Endothelial cell of umbilical vein (primary cell): ENCODE data around the gene ITPR2. TPM values are rescaled to one million over a fixed set of nuclear protein-coding genes. Genes with fewer than 3 reads are reported as not detected.

ENCODE experiments used
- BruUV-seq: library from RNA; stranded (reverse); fragments of 400-500 nt; replicated peaks from 2 replicates; lab custom pipeline; 2021; lab: Mats Ljungman, UMichigan
- CTCF ChIA-PET: fragments of 300-600, 350-600 bp; sonication (Branson Sonifier 250); formaldehyde crosslinking; loops from one replicate; lab custom pipeline; 2021; ENCODE audit warnings: antibody characterized with exemption, inconsistent platforms; lab: Charles Lee
- POLR2A ChIA-PET: fragments of 300-600, 350-600 bp; sonication (Branson Sonifier 250); formaldehyde crosslinking; loops from one replicate; lab custom pipeline; 2021; ENCODE audit warnings: antibody characterized with exemption, inconsistent platforms; lab: Charles Lee
- DNase-seq: peaks from one replicate; pipeline ENCODE4 v3.0.0-alpha.2; 2011; ENCODE audit warnings: low read depth, low spot score
- FAIRE-seq: peaks from 2 replicates; lab custom pipeline; 2011; peaks lifted over from hg19 to GRCh38; lab: Jason Lieb, UNC
- H2AFZ ChIP-seq: 2 replicates; pipeline ENCODE4 v1.6.0; 2012; ENCODE audit warnings: low read depth, low read length, control low read depth, inconsistent platforms
- H3K27ac ChIP-seq: 2 replicates; pipeline ENCODE4 v1.5.1; 2011; ENCODE audit warnings: low read depth, mild to moderate bottlenecking, control low read depth, low read length, moderate library complexity; ENCODE audit not compliant: insufficient read depth
- H3K27me3 ChIP-seq, 2 experiments: 2 replicates each; pipeline versions ENCODE4 v1.6.0 to v1.6.1; 2011; ENCODE audit warnings: low read length in 2 of 2, mixed read lengths in 1 of 2; ENCODE audit not compliant: control insufficient read depth in 2 of 2, insufficient read depth in 2 of 2
- H3K36me3 ChIP-seq, 2 experiments: 2 replicates in 1 of 2; 3 replicates in 1 of 2; pipeline ENCODE4 v1.5.1; 2011; ENCODE audit warnings: low read length in 2 of 2, mild to moderate bottlenecking in 1 of 2, moderate library complexity in 1 of 2; ENCODE audit not compliant: control insufficient read depth in 2 of 2, insufficient read depth in 2 of 2; ENCODE audit errors: extremely low read depth in 1 of 2
- H3K4me1 ChIP-seq: 3 replicates; pipeline ENCODE4 v1.5.1; 2011; ENCODE audit warnings: mild to moderate bottlenecking, low read length; ENCODE audit not compliant: control insufficient read depth, insufficient read depth; ENCODE audit errors: extremely low read depth
- H3K4me2 ChIP-seq: 2 replicates; pipeline ENCODE4 v1.6.1; 2011; ENCODE audit warnings: low read length, control low read depth, mixed read lengths; ENCODE audit not compliant: insufficient read depth
- H3K4me3 ChIP-seq, 3 experiments: fragments of 200-600 bp in 1 of 3; sonication (generic), shearing (Covaris generic) in 1 of 3; replicated peaks in 1 of 3; 2 replicates each; pipeline ENCODE4 v1.5.1; 2011 to 2016; ENCODE audit warnings: control low read depth in 3 of 3, low read length in 3 of 3, mild to moderate bottlenecking in 2 of 3, inconsistent platforms in 1 of 3, low read depth in 1 of 3, moderate library complexity in 1 of 3; ENCODE audit not compliant: insufficient read depth in 1 of 3
- H3K79me2 ChIP-seq: 2 replicates; pipeline ENCODE4 v1.6.0; 2012; ENCODE audit warnings: low read length, inconsistent platforms; ENCODE audit not compliant: control insufficient read depth, insufficient read depth
- H3K9ac ChIP-seq: replicated peaks from 2 replicates; pipeline ENCODE3; 2011; ENCODE audit warnings: low read length, control low read depth; ENCODE audit not compliant: insufficient read depth; ENCODE audit errors: extremely low read depth
- H3K9me1 ChIP-seq: replicated peaks from 3 replicates; pipeline ENCODE4 v1.6.0; 2011; ENCODE audit warnings: mild to moderate bottlenecking, low read length; ENCODE audit not compliant: control insufficient read depth, insufficient read depth; ENCODE audit errors: extremely low read depth
- H3K9me3 ChIP-seq: replicated peaks from 2 replicates; pipeline ENCODE4 v1.5.1; 2012; ENCODE audit warnings: low read length, inconsistent platforms; ENCODE audit not compliant: control insufficient read depth, insufficient read depth
- H4K20me1 ChIP-seq: replicated peaks from 2 replicates; pipeline ENCODE3; 2011; ENCODE audit warnings: mild to moderate bottlenecking, low read length; ENCODE audit not compliant: control insufficient read depth, insufficient read depth; ENCODE audit errors: extremely low read depth
- EZH2 ChIP-seq: IDR thresholded peaks from 2 replicates; pipeline ENCODE4 v1.6.1; 2012; ENCODE audit warnings: borderline replicate concordance, low read depth, mild to moderate bottlenecking, moderate library complexity, low read length, inconsistent platforms; ENCODE audit not compliant: severe bottlenecking
- FOS ChIP-seq: IDR thresholded peaks from 2 replicates; pipeline ENCODE4 v1.6.1; 2011; ENCODE audit warnings: mild to moderate bottlenecking, low read length, moderate library complexity, borderline replicate concordance; ENCODE audit not compliant: insufficient read depth
- GATA2 ChIP-seq: IDR thresholded peaks from 2 replicates; pipeline ENCODE4 v1.7.0; 2011; ENCODE audit warnings: low read depth, mild to moderate bottlenecking, moderate library complexity, mixed read lengths, low read length; ENCODE audit not compliant: insufficient read length, insufficient read depth
- JUN ChIP-seq: IDR thresholded peaks from 2 replicates; pipeline ENCODE4 v1.6.1; 2011; ENCODE audit warnings: borderline replicate concordance, low read depth; ENCODE audit not compliant: insufficient read length, insufficient read depth
- MYC ChIP-seq: IDR thresholded peaks from one replicate; pipeline ENCODE4 v1.6.1; 2011; ENCODE audit warnings: mild to moderate bottlenecking, low read depth, low read length
- POLR2A ChIP-seq: IDR thresholded peaks from 2 replicates; pipeline ENCODE4 v1.6.1; 2012; ENCODE audit warnings: low read depth, mild to moderate bottlenecking, control low read depth, low read length
- POLR2AphosphoS5 ChIP-seq: IDR thresholded peaks from 2 replicates; pipeline ENCODE4 v1.6.1; 2012; ENCODE audit warnings: low read depth, mild to moderate bottlenecking, control low read depth, low read length, moderate library complexity; ENCODE audit not compliant: insufficient read depth
- dilution Hi-C: fragments of 300-500 bp; cut with MboI; formaldehyde crosslinking; loops from one replicate; pipeline ENCODE4 v1.15.0; 2019; ENCODE audit warnings: low sequenced_read_pairs; ENCODE audit not compliant: extremely low pct_ligation_motif_present
- intact Hi-C: fragments of 100-400 bp; cut with micrococcal nuclease; formaldehyde crosslinking; loops from one replicate; pipeline ENCODE4 v1.10.0; 2022
- polyA plus RNA-seq, 4 experiments: library from polyadenylated mRNA; depleted of rRNA in 3 of 4; stranded (reverse) in 3 of 4; unstranded in 1 of 4; fragments of >200 nt; gene quantifications; 2 replicates each; pipeline versions ENCODE4 v1.2.1 to v1.2.3, GENCODE V29; 2011 to 2012; ENCODE audit warnings: missing spikeins in 1 of 4
- total RNA-seq: library from RNA; stranded (reverse); gene quantifications from 2 replicates; pipeline ENCODE4 v1.2.3, GENCODE V29; 2021
- TF ChIP-seq, protein P1 (sequence below), 2 donors: IDR thresholded peaks; 1 replicate in 1 of 2; 2 replicates in 1 of 2; pipeline ENCODE4 v1.5.1; 2011; ENCODE audit warnings: low read length in 2 of 2, mild to moderate bottlenecking in 2 of 2, moderate library complexity in 2 of 2, control low read depth in 1 of 2, inconsistent platforms in 1 of 2, low read depth in 1 of 2; ENCODE audit not compliant: insufficient read depth in 1 of 2; ENCODE audit errors: extremely low read depth in 1 of 2
- TF ChIP-seq, protein P2 (sequence below): IDR thresholded peaks from 2 replicates; pipeline ENCODE4 v1.6.1; 2011; ENCODE audit not compliant: insufficient read depth, insufficient read length

The ITPR2 gene
- total and polyA plus RNA-seq, 2 donors (not counting 3 experiments of a cell fraction or from before 2014, with no cell fraction given), result 16.2 to 86.8 TPM

DNA sequence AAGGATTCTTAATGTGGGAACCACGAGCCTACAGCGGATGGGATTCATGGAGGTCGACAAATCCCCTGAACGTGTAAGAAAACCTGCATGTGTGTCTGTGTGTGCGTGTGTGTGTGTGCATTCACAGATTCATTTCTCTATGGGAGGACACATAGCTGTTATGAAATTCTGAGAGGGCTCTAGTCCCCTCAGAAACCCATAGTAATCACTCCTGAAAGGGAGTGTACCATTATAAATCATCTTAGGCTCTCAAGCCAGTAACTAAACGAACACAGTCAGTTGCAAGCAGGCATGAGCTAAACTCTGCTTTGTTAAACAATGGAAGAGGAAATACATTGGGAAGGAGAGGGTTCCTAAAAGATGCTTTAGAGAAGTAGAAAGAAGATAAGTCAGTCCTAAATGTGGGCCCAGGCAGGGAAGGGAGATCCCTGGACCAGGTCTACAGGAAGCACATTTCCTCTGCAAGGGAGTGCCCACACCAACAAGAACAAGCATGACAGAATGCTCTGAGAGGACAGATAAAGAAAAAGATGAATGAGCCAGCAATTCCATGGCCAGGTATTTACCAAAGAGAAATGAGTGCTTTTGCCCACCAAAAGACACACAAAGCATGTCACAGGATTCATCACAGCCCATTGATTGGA lies 91.3 kb downstream of the ITPR2 start:
- no peaks in the 10 kb centered on the region for H4K20me1 ChIP-seq
- no peak overlapping the region for H3K9ac ChIP-seq
- H3K9me1 ChIP-seq, result no peaks in the 10 kb centered on the region
- no peaks in the 10 kb centered on the region for H3K9me3 ChIP-seq
- H3K79me2 ChIP-seq, result peaks cover 30% of the 10 kb centered on the region
- no peak overlapping the region for H3K4me2 ChIP-seq
- no peak overlapping the region for H3K4me3 ChIP-seq
- CTCF ChIA-PET, result interaction anchor here (2.2 kb wide), 1 partner anchor 40 kb away, joined by 7 read pairs; no protein-coding TSS in a partner anchor
- intact Hi-C loops (no loop called here), dilution Hi-C loops (no loop called here)
- TF ChIP-seq, protein P1, sequence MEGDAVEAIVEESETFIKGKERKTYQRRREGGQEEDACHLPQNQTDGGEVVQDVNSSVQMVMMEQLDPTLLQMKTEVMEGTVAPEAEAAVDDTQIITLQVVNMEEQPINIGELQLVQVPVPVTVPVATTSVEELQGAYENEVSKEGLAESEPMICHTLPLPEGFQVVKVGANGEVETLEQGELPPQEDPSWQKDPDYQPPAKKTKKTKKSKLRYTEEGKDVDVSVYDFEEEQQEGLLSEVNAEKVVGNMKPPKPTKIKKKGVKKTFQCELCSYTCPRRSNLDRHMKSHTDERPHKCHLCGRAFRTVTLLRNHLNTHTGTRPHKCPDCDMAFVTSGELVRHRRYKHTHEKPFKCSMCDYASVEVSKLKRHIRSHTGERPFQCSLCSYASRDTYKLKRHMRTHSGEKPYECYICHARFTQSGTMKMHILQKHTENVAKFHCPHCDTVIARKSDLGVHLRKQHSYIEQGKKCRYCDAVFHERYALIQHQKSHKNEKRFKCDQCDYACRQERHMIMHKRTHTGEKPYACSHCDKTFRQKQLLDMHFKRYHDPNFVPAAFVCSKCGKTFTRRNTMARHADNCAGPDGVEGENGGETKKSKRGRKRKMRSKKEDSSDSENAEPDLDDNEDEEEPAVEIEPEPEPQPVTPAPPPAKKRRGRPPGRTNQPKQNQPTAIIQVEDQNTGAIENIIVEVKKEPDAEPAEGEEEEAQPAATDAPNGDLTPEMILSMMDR (IDR thresholded peaks at IDR 0.05; ENCODE audit: extremely low read depth in 1 of 2, insufficient read depth in 1 of 2, low read depth in 1 of 2, low read length in 2 of 2), result no peak
- TF ChIP-seq EZH2 (no peak), JUN (no peak), GATA2 (no peak), FOS (no peak), POLR2A (no peak), POLR2AphosphoS5 (no peak), MYC (no peak)
- TF ChIP-seq, protein P2, sequence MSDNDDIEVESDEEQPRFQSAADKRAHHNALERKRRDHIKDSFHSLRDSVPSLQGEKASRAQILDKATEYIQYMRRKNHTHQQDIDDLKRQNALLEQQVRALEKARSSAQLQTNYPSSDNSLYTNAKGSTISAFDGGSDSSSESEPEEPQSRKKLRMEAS, result no peak
- no peak overlapping the region for H2AFZ ChIP-seq
- FAIRE-seq (no peak), DNase-seq (no peak)
- H3K27ac ChIP-seq, result no peak overlapping the region
- H3K27me3 ChIP-seq, result no peaks in the 10 kb centered on the region
- POLR2A ChIA-PET, result no interaction called here
- no peaks in the 10 kb centered on the region for H3K36me3 ChIP-seq
- BruUV-seq, result no TSS peak
- peaks cover 46% of the 10 kb centered on the region for H3K4me1 ChIP-seq
